ENCODE measurements around the gene KREMEN1. TPM values are rescaled to one million over a fixed set of nuclear protein-coding genes. Genes with fewer than 3 reads are reported as not detected.

KREMEN1 gene
- total and polyA plus RNA-seq, 9 of the 15 experiments (the other 6 are each of a cell fraction or from before 2014, with no cell fraction given) = 0.69 to 11.5 (median 4.3) TPM

GRCh38 chr22:29205594-29206371 is 132.9 kb downstream of the KREMEN1 start, which contains the start of gene EMID1 (continued):
- TF ChIP-seq E2F8 (IDR thresholded peaks at IDR 0.05; ENCODE audit: low read depth, partially characterized antibody) (no peak), CHD4 (IDR thresholded peaks at IDR 0.05; ENCODE audit: insufficient read depth, insufficient replicate concordance, low read depth, low read length, poor library complexity, severe bottlenecking) (peak; percentile 8), HNRNPUL1 (IDR thresholded peaks at IDR 0.05; ENCODE audit: low read length) (no peak), ZNF431 (CRISPR knock-in tag; IDR thresholded peaks at IDR 0.05) (no peak), ZBTB11 (CRISPR knock-in tag; IDR thresholded peaks at IDR 0.05) (0 out of 6 replicates have a peak, but pooled peaks of 1 of the 3 experiments have one; percentile 34), GTF3C2 (IDR thresholded peaks at IDR 0.05; ENCODE audit: borderline replicate concordance, extremely low read depth, insufficient read length) (no peak), ATF3 (IDR thresholded peaks at IDR 0.05) (no peak), ATF3 (CRISPR knock-in tag; conservative IDR thresholded peaks at IDR 0.05) (no peak), ZNF586 (CRISPR knock-in tag; conservative IDR thresholded peaks at IDR 0.05) (no peak), MNT (conservative IDR thresholded peaks at IDR 0.05) (peak in 1 of 2 experiments; percentile 30; a peak in 2 of 4 replicates), ZNF146 (CRISPR knock-in tag; IDR thresholded peaks at IDR 0.05; ENCODE audit: unreplicated experiment) (no peak)
